GM10847 (cell line): Measurements from ENCODE around the gene TOX3.

Experiments used
- POLR2A ChIP-seq: IDR thresholded peaks from 2 replicates; pipeline ENCODE4 v1.6.1; 2011; ENCODE audit not compliant: insufficient read length; ENCODE audit errors: extremely low read depth

TOX3 gene

GRCh38 chr16:52389045-52389444, 157.9 kb downstream of the TOX3 start:
- no peak for TF ChIP-seq POLR2A
